Measurements from ENCODE around the gene HNRNPAB.

DNA sequence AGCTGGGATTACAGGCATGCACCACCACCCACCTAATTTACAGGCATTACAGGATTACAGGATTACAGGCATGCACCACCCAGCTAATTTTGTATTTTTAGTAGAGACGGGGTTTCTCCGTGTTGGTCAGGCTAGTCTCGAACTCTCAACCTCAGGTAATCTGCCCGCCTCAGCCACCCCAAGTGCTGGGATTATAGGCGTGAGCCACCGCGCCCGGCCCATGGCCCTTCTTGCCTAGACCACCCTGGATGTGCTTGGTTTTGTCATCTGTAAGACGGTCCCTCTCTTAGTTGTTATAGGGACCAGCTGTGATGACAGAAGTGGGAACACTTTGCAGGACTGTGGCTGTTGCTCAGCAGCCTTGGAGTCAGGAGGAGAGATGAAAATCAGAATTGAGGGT is 31.8 kb downstream of the HNRNPAB start:
- TF ChIP-seq, protein P1, sequence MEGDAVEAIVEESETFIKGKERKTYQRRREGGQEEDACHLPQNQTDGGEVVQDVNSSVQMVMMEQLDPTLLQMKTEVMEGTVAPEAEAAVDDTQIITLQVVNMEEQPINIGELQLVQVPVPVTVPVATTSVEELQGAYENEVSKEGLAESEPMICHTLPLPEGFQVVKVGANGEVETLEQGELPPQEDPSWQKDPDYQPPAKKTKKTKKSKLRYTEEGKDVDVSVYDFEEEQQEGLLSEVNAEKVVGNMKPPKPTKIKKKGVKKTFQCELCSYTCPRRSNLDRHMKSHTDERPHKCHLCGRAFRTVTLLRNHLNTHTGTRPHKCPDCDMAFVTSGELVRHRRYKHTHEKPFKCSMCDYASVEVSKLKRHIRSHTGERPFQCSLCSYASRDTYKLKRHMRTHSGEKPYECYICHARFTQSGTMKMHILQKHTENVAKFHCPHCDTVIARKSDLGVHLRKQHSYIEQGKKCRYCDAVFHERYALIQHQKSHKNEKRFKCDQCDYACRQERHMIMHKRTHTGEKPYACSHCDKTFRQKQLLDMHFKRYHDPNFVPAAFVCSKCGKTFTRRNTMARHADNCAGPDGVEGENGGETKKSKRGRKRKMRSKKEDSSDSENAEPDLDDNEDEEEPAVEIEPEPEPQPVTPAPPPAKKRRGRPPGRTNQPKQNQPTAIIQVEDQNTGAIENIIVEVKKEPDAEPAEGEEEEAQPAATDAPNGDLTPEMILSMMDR (IDR thresholded peaks at IDR 0.05): no peak
- no peak for TF ChIP-seq ZFX (IDR thresholded peaks at IDR 0.05; ENCODE audit: borderline replicate concordance)

All from 22Rv1 (cell line).